Activated CD8-positive, alpha-beta memory T cell treated with anti-CD3 and anti-CD28 coated beads for 4 hours (primary cell): Measurements from ENCODE around the gene MACO1.
"Not testable (repeated sequence)": the region's sequence is repeated elsewhere in the genome, so short reads cannot be mapped to it uniquely, and the experiment has no call there.

Source experiments
- DNase-seq, 2 donors: peaks; one replicate each; pipeline ENCODE4 v3.0.0-alpha.2; 2020; ENCODE audit warnings: low read depth in 2 of 2

MACO1 gene

GRCh38 chr1:25423206-25423605 lies 7.5 kb upstream of the MACO1 start:
- DNase-seq: not testable (repeated sequence)

DNA sequence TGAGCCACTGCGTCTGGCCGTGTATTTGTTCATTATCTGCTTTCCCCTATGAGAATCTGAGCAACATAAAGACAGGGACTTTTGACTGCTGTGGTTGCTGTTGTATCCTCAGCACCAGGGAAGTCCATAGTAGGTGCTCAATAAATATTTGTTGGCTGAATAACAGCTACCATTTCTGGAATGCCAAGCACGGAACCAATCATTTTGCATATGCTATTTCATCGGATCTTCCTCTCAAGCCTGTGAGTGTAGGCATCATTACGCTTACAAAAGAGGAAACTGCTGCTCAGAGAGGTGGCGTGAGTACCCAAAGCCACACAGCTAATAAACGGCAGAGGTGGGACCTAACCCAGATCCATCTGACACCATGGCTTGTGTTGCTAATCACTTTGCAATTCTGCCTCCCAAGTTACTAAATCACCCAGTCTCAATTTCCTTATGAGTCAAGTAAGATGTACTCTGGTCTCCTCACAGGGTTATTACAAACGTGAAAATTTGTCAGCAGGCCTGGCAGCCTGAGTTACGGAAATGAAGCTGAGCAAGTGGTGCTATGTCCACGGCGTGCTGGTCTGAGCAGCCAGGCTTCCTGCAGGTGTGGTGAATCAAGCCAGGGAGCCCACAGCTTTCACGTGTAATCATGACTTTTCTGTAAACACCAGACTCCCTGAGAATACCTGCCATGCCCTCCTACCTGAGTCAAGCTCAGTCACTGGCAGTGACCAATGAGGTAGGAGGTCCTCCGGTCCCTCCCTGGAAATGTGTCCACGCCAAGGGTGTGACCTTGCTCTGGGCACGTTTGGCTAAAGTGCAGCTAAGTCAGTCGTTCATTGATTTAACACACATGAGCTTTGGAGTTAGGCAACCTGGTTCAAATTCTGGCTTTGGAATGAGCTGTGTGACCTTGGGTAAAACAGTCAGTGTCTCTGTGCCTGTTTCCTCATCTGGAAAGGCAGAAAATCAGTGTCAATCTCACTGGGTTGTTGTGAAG lies 5.3 kb upstream of the MACO1 start:
- DNase-seq: no peak

GRCh38 chr1:25427696-25428095 lies 3.0 kb upstream of the MACO1 start:
- no peak for DNase-seq

GRCh38 chr1:25428475-25429166 lies 2.1 kb upstream of the MACO1 start:
- no peak for DNase-seq

DNA sequence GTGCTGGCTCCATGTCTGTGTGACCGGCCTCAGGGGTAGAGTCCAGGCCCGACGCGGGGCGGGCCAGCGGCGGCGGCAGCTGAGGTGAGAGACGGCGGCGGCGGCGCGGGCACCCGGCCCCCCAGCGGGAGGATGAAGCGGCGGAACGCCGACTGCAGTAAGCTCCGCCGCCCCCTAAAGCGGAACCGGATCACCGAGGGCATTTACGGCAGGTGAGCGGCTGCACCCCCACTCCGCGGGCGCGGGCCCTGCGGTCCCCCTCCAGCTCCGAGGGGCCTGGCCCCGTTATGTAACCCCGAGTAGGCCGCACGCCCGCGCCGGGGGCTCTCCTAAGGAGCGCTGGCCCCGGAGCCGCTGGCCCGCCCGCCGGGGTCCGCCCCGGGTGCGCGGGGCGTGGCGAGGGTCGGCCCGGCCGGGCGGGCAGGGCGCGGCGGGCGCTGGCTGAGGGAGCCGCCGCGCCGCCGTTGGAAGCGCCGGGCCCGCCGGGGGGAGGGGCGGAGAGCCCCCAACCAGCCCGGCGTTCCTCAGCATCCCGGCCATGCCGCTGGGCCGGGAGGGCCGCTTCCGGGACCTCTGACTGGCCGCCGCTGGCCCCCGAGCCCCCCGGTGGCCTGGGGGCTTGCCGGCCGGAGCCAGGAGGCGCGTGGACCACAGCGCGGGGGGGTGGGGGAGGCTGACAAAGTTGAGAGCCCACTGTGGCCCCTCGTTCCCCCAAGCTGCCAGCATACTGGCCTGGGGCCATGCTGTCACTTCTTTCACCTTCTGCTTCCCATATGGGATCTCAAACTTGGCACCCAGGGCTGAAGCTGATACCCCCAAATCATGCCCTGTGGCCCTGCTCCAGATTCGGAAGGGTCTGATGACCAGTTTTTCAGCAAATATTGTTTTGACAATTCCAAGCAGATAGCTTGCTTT lies 527 bp downstream of the MACO1 start:
- no peak for DNase-seq

DNA sequence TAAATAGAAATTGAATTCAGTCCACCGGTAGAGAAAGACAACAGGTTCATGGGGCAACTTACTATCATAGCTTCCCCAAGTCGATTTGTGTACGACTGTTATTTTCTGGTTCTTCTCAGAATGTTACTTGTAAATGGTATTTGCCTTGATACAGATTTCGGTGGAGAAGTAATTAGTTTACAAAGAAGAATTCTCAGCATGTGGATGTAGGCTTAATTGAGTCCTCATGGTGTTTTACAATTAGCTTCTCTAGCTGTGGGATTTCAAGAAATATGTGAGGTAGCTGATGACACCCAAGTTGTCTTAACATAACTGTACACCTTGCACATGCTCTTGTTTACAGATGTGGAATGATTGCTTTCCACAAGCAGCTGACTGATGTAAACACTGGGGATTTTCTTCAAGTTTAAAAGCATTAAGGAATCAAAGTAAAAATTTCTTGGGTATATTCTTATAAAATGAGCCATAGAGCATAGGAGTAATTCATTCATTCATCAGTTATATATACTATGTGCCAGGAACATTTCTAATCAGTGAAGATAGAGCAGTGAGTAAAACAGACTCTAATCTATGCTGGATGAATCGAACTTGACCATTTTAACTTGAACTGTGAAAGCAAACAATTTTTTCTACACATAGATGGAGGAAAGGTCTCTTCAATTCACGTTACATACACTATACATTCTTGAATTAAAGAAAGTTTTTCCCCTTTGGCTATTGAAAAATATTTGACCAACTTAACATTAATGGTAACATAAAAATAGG lies 1.4 kb downstream of the MACO1 start:
- DNase-seq: no peak

- no peak for DNase-seq
Observed at GRCh38 chr1:25432749-25433388, 2.2 kb downstream of the MACO1 start.

DNA sequence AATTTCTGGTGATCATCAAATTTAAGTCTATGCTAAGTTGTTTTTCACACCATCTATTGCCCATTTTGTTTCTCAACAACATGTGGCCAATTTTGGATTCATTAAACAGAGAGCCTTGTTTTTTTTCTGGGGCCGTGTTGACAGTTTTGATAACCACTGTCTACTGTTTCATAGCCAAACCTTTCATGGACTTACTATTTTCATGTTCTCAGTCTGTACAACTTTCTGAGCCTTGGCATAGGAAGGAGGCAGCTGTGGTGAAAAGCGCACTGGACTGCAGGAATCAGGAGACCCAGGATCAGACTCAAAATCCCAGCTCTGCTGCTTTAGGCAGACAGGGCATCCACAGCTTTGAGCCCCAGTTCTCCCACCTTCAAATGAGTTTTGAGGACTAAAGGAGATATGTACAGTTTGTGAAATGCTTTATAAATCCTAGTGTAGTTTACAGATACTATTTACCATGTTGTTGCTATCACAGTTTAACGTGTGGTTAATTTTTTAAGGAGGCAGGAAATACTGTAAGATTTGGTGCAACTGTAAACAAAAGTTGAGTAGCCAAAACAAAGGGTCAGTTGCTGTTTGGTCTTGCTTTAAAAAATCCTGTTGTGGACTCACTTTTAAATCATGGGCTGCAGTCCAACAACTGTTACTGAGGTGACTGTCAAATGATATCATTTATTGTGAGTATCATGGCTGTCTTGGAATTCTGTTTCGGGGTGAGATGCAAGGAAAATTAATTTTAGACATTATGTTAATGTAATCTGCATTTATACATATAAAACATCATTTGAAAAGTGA lies 2.9 kb downstream of the MACO1 start:
- DNase-seq: no peak

DNA sequence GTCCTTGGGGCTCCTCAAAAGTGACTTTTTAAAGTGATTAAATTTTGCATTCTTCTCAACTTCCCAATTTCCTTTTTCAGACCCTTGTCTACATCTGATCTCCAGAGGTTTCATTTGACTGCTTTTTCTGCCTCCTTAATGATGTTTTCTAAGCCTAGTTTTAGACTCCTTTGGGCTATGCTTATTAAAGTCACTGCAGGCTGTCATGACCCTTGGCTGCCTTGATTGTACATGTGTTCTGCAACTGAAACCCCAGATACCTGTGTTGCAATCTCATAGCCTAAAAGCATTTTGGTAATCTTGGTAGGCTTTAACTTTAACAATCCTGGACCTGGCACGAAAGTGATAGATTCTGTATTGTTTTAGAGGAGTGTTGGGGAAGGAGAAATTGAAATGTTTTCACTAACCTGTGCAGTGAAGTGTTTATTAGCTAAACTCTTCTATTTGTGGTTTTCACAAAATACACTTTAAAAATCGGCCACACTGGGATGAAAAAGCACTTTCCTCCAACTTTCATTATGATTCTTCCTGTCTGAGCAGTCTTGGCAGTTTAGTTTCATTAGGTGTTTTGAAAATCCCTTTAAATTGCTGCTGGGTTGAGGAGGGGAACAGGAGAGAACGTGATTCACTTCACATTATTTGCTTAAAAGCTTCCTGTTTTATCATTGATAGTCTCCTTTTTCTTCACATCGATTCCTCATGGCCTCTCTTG lies 4.9 kb downstream of the MACO1 start:
- no peak for DNase-seq

- no peak for DNase-seq
Observed at GRCh38 chr1:25437672-25438071, 7.0 kb downstream of the MACO1 start.

DNA sequence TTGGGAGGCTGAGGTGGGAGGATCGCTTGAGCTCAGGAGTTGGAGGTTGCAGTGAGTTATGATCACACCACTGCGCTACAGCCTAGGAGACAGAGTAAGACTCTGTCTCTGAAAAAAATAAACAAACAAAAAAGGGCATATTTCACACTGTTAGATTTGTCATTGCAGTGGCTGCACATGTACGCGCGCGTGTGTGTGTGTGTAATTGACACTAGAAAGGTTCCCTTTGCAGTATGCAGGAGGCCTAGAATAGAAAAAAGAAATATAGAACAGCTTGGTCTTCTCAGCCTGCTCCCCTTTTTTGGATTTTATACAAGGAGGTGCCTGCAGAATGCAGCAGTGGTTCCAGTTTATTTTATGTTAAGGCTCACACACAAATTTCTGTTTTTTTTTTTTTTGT lies 8.6 kb downstream of the MACO1 start:
- no peak for DNase-seq

GRCh38 chr1:25442178-25442577 lies 11.5 kb downstream of the MACO1 start:
- no peak for DNase-seq

- DNase-seq: no peak
Observed at GRCh38 chr1:25443030-25443699, 12.5 kb downstream of the MACO1 start.

GRCh38 chr1:25444604-25445003 lies 13.9 kb downstream of the MACO1 start:
- DNase-seq: not testable (repeated sequence)

DNA sequence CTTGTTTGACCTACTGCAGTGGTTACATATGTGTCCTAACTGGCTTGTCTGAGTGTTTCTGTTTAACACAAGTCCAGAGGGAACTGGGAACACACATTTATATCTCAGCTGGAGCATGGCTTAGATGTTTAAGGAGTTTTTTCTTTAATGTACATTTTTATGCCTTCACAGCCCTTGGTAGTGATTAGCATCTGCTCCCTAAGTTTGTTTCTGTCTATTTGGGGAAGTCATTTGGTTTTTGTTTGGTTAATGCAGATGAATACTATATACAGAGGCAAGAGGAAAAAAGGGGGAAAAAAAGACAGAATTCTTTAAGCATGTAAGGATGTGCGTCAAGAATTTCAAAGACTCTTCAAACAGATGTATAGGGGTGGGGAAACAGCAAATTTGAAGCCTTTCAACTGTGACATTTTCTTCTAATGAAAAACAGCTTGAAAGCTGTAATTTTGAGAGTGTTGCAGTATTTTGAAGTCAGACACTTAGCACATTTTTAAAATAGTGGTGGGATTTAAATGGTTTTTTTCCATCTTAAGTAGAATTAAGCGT lies 15.4 kb downstream of the MACO1 start:
- DNase-seq: no peak

DNA sequence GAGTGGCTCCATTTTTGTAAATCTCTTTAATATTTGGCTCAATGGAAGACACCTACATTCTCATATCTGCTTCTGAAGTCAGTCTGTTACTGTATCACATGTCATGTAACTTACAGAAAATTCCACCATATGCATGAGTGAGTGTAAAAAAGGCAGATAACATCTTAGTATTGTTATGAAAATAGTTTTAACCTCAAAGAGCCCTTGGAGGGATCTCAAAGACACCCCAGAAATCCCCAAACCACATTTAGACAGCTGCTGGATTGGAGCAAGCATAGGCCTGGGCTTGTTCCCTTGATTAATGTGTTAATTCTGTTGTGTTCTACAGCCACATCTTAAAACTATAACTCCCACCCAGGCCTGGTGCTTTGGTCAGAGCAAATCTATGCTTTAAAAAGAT lies 16.9 kb downstream of the MACO1 start:
- DNase-seq: no peak

- no peak for DNase-seq
Observed at GRCh38 chr1:25450891-25451290, 20.2 kb downstream of the MACO1 start.

- no peak for DNase-seq
Observed at GRCh38 chr1:25451908-25452307, 21.2 kb downstream of the MACO1 start.
